GM18526 (cell line): ENCODE measurements around the gene MYNN.

ENCODE experiments used
- POLR2A ChIP-seq: IDR thresholded peaks from 3 replicates; pipeline ENCODE4 v1.6.1; 2011; ENCODE audit not compliant: insufficient read length; ENCODE audit errors: extremely low read depth

MYNN gene

GRCh38 chr3:169769287-169770181 is 3.7 kb upstream of the MYNN start, which contains the start of gene ACTRT3:
Gene ACTRT3, minus strand, starts transcription at chr3:169769561. Its CDS starts 41 bp downstream, at chr3:169769520.
- TF ChIP-seq POLR2A, result peak; percentile 26

- no peak for TF ChIP-seq POLR2A
Measured at GRCh38 chr3:169771497-169772304, 1.5 kb upstream of the MYNN start.

- no peak for TF ChIP-seq POLR2A
Measured at GRCh38 chr3:169772305-169772896, 795 bp upstream of the MYNN start.

- TF ChIP-seq POLR2A, result no peak
Measured at GRCh38 chr3:169774186-169774585, 990 bp downstream of the MYNN start.

- no peak for TF ChIP-seq POLR2A
Measured at GRCh38 chr3:169777822-169778221, 4.6 kb downstream of the MYNN start.

- TF ChIP-seq POLR2A, result no peak
Measured at GRCh38 chr3:169780742-169781141, 7.5 kb downstream of the MYNN start.

- no peak for TF ChIP-seq POLR2A
Measured at GRCh38 chr3:169781209-169781855, 8.1 kb downstream of the MYNN start.

GRCh38 chr3:169787120-169787519 is 13.9 kb downstream of the MYNN start:
- no peak for TF ChIP-seq POLR2A

- TF ChIP-seq POLR2A, result no peak
Measured at GRCh38 chr3:169787791-169788190, 14.6 kb downstream of the MYNN start.

GRCh38 chr3:169790219-169790618 is 17.0 kb downstream of the MYNN start:
- no peak for TF ChIP-seq POLR2A

- no peak for TF ChIP-seq POLR2A
Measured at GRCh38 chr3:169790687-169791429, 17.7 kb downstream of the MYNN start.

GRCh38 chr3:169792359-169792758 is 19.2 kb downstream of the MYNN start:
- TF ChIP-seq POLR2A, result no peak

- TF ChIP-seq POLR2A, result no peak
Measured at GRCh38 chr3:169804681-169805080, 31.5 kb downstream of the MYNN start.

GRCh38 chr3:169809230-169809795 is 36.1 kb downstream of the MYNN start:
- TF ChIP-seq POLR2A, result no peak
